ENCODE measurements around the gene MCM3AP.
A peak's percentile ranks its signal among the peaks of the same experiment; 100 is the strongest.
"Not testable (repeated sequence)": the region's sequence is repeated elsewhere in the genome, so short reads cannot be mapped to it uniquely, and the experiment has no call there.

The MCM3AP gene

GRCh38 chr21:46311568-46311967 lies 26.2 kb upstream of the MCM3AP start:
- DNase-seq (ENCODE audit: low read depth), result no peak

- not testable (repeated sequence) for DNase-seq (ENCODE audit: low read depth)
These were observed 24.8 kb upstream of the MCM3AP start for GRCh38 chr21:46310260-46310659.

GRCh38 chr21:46308431-46308830 lies 23.0 kb upstream of the MCM3AP start:
- no peak for DNase-seq (ENCODE audit: low read depth)

GRCh38 chr21:46307625-46308024 lies 22.2 kb upstream of the MCM3AP start:
- no peak for DNase-seq (ENCODE audit: low read depth)

GRCh38 chr21:46304955-46305354 lies 19.5 kb upstream of the MCM3AP start:
- DNase-seq (ENCODE audit: low read depth), result no peak

- no peak for DNase-seq (ENCODE audit: low read depth)
These were observed 19.0 kb upstream of the MCM3AP start for GRCh38 chr21:46304437-46304836.

- no peak for DNase-seq (ENCODE audit: low read depth)
These were observed 16.3 kb upstream of the MCM3AP start for GRCh38 chr21:46301759-46302158.

GRCh38 chr21:46299167-46299566 lies 13.8 kb upstream of the MCM3AP start:
- DNase-seq (ENCODE audit: low read depth), result no peak

- no peak for DNase-seq (ENCODE audit: low read depth)
These were observed 12.2 kb upstream of the MCM3AP start for GRCh38 chr21:46297338-46298271.

GRCh38 chr21:46295996-46296752 lies 10.8 kb upstream of the MCM3AP start:
- DNase-seq (ENCODE audit: low read depth), result peak; percentile 56

- DNase-seq (ENCODE audit: low read depth), result no peak
These were observed 9.9 kb upstream of the MCM3AP start for GRCh38 chr21:46295177-46295770.

- peak; percentile 29 for DNase-seq (ENCODE audit: low read depth)
These were observed 9.3 kb upstream of the MCM3AP start for GRCh38 chr21:46294647-46295176.

- DNase-seq (ENCODE audit: low read depth), result no peak
These were observed 6.2 kb upstream of the MCM3AP start for GRCh38 chr21:46291561-46291960.

- DNase-seq (ENCODE audit: low read depth), result peak; percentile 14
These were observed 4.3 kb upstream of the MCM3AP start for GRCh38 chr21:46289655-46290179.

GRCh38 chr21:46287541-46287940 lies 2.1 kb upstream of the MCM3AP start:
- DNase-seq (ENCODE audit: low read depth), result no peak

GRCh38 chr21:46286648-46287002 lies 1.2 kb upstream of the MCM3AP start:
- peak; percentile 65 for DNase-seq (ENCODE audit: low read depth)

- peak; percentile 93 for DNase-seq (ENCODE audit: low read depth)
These were observed 593 bp upstream of the MCM3AP start, which contains the start of gene YBEY for GRCh38 chr21:46285761-46286647. Gene YBEY (plus strand): TSS chr21:46286342. CDS start chr21:46286914, 572 bp downstream.

GRCh38 chr21:46284733-46285132 lies 678 bp downstream of the MCM3AP start:
- no peak for DNase-seq (ENCODE audit: low read depth)

- DNase-seq (ENCODE audit: low read depth), result no peak
These were observed 1.2 kb downstream of the MCM3AP start for GRCh38 chr21:46284077-46284644.

- no peak for DNase-seq (ENCODE audit: low read depth)
These were observed 10.5 kb downstream of the MCM3AP start for GRCh38 chr21:46274797-46275390.

All from fibroblast of gingiva (primary cell).